RPMI7951 (cell line): Measurements from ENCODE around the gene CSF2RB. TPM values are rescaled to one million over a fixed set of nuclear protein-coding genes. Genes with fewer than 3 reads are reported as not detected.

ENCODE experiments used
- DNase-seq: peaks from one replicate; pipeline ENCODE4 v3.0.0-alpha.2; 2012; ENCODE audit warnings: low read depth
- total RNA-seq: library from RNA; depleted of rRNA; stranded (reverse); fragments of >200 nt; shearing (Covaris generic); gene quantifications from 2 replicates; pipeline ENCODE4 v1.2.3, GENCODE V29; 2014

CSF2RB gene
- total RNA-seq, 1 experiment from 2014 or later = not detected

GRCh38 chr22:36891646-36892045, 21.8 kb upstream of the CSF2RB start:
- DNase-seq = no peak

- no peak for DNase-seq
Observed at GRCh38 chr22:36892292-36892691, 21.1 kb upstream of the CSF2RB start.

- DNase-seq = no peak
Observed at GRCh38 chr22:36893262-36893661, 20.2 kb upstream of the CSF2RB start.

- DNase-seq = no peak
Observed at GRCh38 chr22:36894266-36894665, 19.2 kb upstream of the CSF2RB start.

GRCh38 chr22:36897611-36898010, 15.8 kb upstream of the CSF2RB start:
- DNase-seq = no peak

- DNase-seq = no peak
Observed at GRCh38 chr22:36898690-36899089, 14.7 kb upstream of the CSF2RB start.

- no peak for DNase-seq
Observed at GRCh38 chr22:36899498-36899897, 13.9 kb upstream of the CSF2RB start.

GRCh38 chr22:36900225-36900624, 13.2 kb upstream of the CSF2RB start:
- no peak for DNase-seq

GRCh38 chr22:36900880-36901279, 12.5 kb upstream of the CSF2RB start:
- no peak for DNase-seq

- DNase-seq = no peak
Observed at GRCh38 chr22:36901411-36902142, 11.9 kb upstream of the CSF2RB start.

GRCh38 chr22:36902143-36902926, 11.1 kb upstream of the CSF2RB start:
- DNase-seq = no peak

- no peak for DNase-seq
Observed at GRCh38 chr22:36904260-36904880, 9.1 kb upstream of the CSF2RB start.

GRCh38 chr22:36907253-36908195, 5.9 kb upstream of the CSF2RB start:
- no peak for DNase-seq

GRCh38 chr22:36910461-36910860, 3.0 kb upstream of the CSF2RB start:
- no peak for DNase-seq

GRCh38 chr22:36911887-36912661, 1.4 kb upstream of the CSF2RB start:
- DNase-seq = no peak

GRCh38 chr22:36912694-36913426, 568 bp upstream of the CSF2RB start:
- DNase-seq = no peak

GRCh38 chr22:36914390-36914752, 943 bp downstream of the CSF2RB start:
- DNase-seq = no peak

- DNase-seq = no peak
Observed at GRCh38 chr22:36916034-36916433, 2.6 kb downstream of the CSF2RB start.

- DNase-seq = no peak
Observed at GRCh38 chr22:36918586-36919284, 5.3 kb downstream of the CSF2RB start.
